HepG2 (cell line): ENCODE data around the gene JUND. TPM values are rescaled to one million over a fixed set of nuclear protein-coding genes. Genes with fewer than 3 reads are reported as not detected.

Experiments used
- ADNP ChIP-seq: sonication (generic); formaldehyde crosslinking; IDR thresholded peaks from 2 replicates; pipeline ENCODE4 v1.4.0; 2020; ENCODE audit warnings: missing genetic modification reagents
- ARID2 ChIP-seq: sonication (generic); formaldehyde crosslinking; IDR thresholded peaks from 2 replicates; pipeline ENCODE4 v1.8.1; 2022; ENCODE audit warnings: mild to moderate bottlenecking, missing genetic modification reagents, borderline replicate concordance
- CREM ChIP-seq, 2 experiments: sonication (generic) in 1 of 2; formaldehyde crosslinking in 1 of 2; IDR thresholded peaks; 2 replicates each; pipeline versions ENCODE4 v1.4.0 to v1.6.1; 2016 to 2020; ENCODE audit warnings: antibody characterized with exemption in 1 of 2, mild to moderate bottlenecking in 1 of 2, missing genetic modification reagents in 1 of 2
- E2F5 ChIP-seq: sonication (generic); formaldehyde crosslinking; conservative IDR thresholded peaks from 2 replicates; pipeline ENCODE4 v1.4.0; 2020; ENCODE audit warnings: missing genetic modification reagents
- HIC2 ChIP-seq: sonication (generic); formaldehyde crosslinking; IDR thresholded peaks from 2 replicates; pipeline ENCODE4 v1.9.0; 2022; ENCODE audit warnings: low read depth, missing genetic modification reagents
- KDM4B ChIP-seq: sonication (generic); formaldehyde crosslinking; IDR thresholded peaks from 2 replicates; pipeline ENCODE4 v1.4.0; 2020; ENCODE audit warnings: missing genetic modification reagents
- KMT2B ChIP-seq: IDR thresholded peaks from 2 replicates; pipeline ENCODE4 v1.6.1; 2016; ENCODE audit warnings: missing genetic modification reagents, missing compliant biosample characterization
- LCORL ChIP-seq, 2 experiments: fragments of 450-650 bp in 1 of 2; sonication (generic) in 1 of 2; formaldehyde crosslinking in 1 of 2; IDR thresholded peaks; 2 replicates each; pipeline versions ENCODE4 v1.5.0 to v1.6.1; 2017 to 2020; ENCODE audit warnings: antibody characterized with exemption in 1 of 2, missing genetic modification reagents in 1 of 2
- MAFF ChIP-seq: IDR thresholded peaks from 2 replicates; pipeline ENCODE4 v1.6.1; 2011; ENCODE audit warnings: low read depth, low read length, improper control_type of control experiment
- MAZ ChIP-seq, 2 experiments: sonication (generic) in 1 of 2; formaldehyde crosslinking in 1 of 2; IDR thresholded peaks; 2 replicates each; pipeline versions ENCODE4 v1.5.0 to v1.6.1; 2012 to 2020; ENCODE audit warnings: low read depth in 2 of 2, mild to moderate bottlenecking in 2 of 2, borderline replicate concordance in 1 of 2, improper control_type of control experiment in 1 of 2, low read length in 1 of 2, missing genetic modification reagents in 1 of 2, moderate library complexity in 1 of 2
- MLX ChIP-seq: IDR thresholded peaks from 2 replicates; pipeline ENCODE4 v1.6.1; 2016
- NPAS2 ChIP-seq: sonication (generic); formaldehyde crosslinking; IDR thresholded peaks from 2 replicates; pipeline ENCODE4 v1.8.0; 2022; ENCODE audit warnings: mild to moderate bottlenecking, missing genetic modification reagents, borderline replicate concordance
- SNRNP70 ChIP-seq: fragments of 200-400 bp; formaldehyde crosslinking; IDR thresholded peaks from 2 replicates; pipeline ENCODE4 v1.6.1; 2017; ENCODE audit warnings: mild to moderate bottlenecking, low read depth, low read length, moderate library complexity
- SOX6 ChIP-seq, 2 experiments: fragments of 450-650 bp in 1 of 2; sonication (generic) in 1 of 2; formaldehyde crosslinking in 1 of 2; IDR thresholded peaks; 2 replicates each; pipeline versions ENCODE4 v1.4.0 to v1.6.1; 2017 to 2020; ENCODE audit warnings: antibody characterized with exemption in 1 of 2, mild to moderate bottlenecking in 1 of 2, missing genetic modification reagents in 1 of 2
- SSRP1 ChIP-seq: IDR thresholded peaks from 2 replicates; pipeline ENCODE4 v1.6.1; 2016; ENCODE audit warnings: control low read depth
- XBP1 ChIP-seq: sonication (generic); formaldehyde crosslinking; IDR thresholded peaks from 2 replicates; pipeline ENCODE4 v1.5.0; 2020; ENCODE audit warnings: missing genetic modification reagents
- ZBTB42 ChIP-seq: sonication (generic); formaldehyde crosslinking; IDR thresholded peaks from 2 replicates; pipeline ENCODE4 v1.5.0; 2020; ENCODE audit warnings: mild to moderate bottlenecking, missing genetic modification reagents
- ZC3H4 ChIP-seq: sonication (generic); formaldehyde crosslinking; IDR thresholded peaks from 2 replicates; pipeline ENCODE4 v1.4.0; 2020; ENCODE audit warnings: missing genetic modification reagents, borderline replicate concordance
- ZNF746 ChIP-seq: sonication (generic); formaldehyde crosslinking; IDR thresholded peaks from 2 replicates; pipeline ENCODE4 v1.8.0; 2022; ENCODE audit warnings: mild to moderate bottlenecking, missing genetic modification reagents
- ZNF770 ChIP-seq: sonication (generic); formaldehyde crosslinking; IDR thresholded peaks from 2 replicates; pipeline ENCODE4 v1.5.0; 2020; ENCODE audit warnings: mild to moderate bottlenecking, missing genetic modification reagents
- polyA plus RNA-seq, 8 experiments: library from polyadenylated mRNA; depleted of rRNA in 3 of 8; stranded (reverse) in 7 of 8; unstranded in 1 of 8; fragments of >200 nt; fragmentation: Illumina TruSeq in 4 of 8; extraction: Trizol in 4 of 8; gene quantifications; 2 replicates each; pipeline versions ENCODE4 v1.2.1 to v1.2.3, GENCODE V29; 2011 to 2016; ENCODE audit warnings: low read depth in 4 of 8, missing spikeins in 1 of 8, mixed read lengths in 1 of 8; ENCODE audit not compliant: insufficient read depth in 1 of 8
- total RNA-seq, 5 experiments: library from RNA; depleted of rRNA; stranded (reverse); fragments of >200 nt; fragmentation: Illumina TruSeq; extraction: Trizol; gene quantifications; 2 replicates each; pipeline ENCODE4 v1.2.3, GENCODE V29; 2016; ENCODE audit warnings: low read depth in 1 of 5
- TF ChIP-seq, protein P1 (sequence below): sonication (generic); formaldehyde crosslinking; IDR thresholded peaks from 2 replicates; pipeline ENCODE4 v1.5.1; 2020; ENCODE audit warnings: mild to moderate bottlenecking, moderate library complexity, missing genetic modification reagents

JUND gene
- total and polyA plus RNA-seq, 2 of the 13 experiments (the other 11 are each of a cell fraction or from before 2014, with no cell fraction given) = 41.2 to 59.8 TPM

- peak; percentile 46; the same call in 1 of the 2 replicates for TF ChIP-seq SSRP1 (CRISPR knock-in tag)
- TF ChIP-seq ARID2 (CRISPR knock-in tag) = 0 out of 2 replicates have a peak, but pooled peaks have one; percentile 44
- no peak for TF ChIP-seq ZNF746
- no peak for TF ChIP-seq ZBTB42 (CRISPR knock-in tag)
- no peak for TF ChIP-seq NPAS2 (CRISPR knock-in tag)
- TF ChIP-seq SOX6 (IDR thresholded peaks at IDR 0.05) = no peak
- 0 out of 2 replicates have a peak, but pooled peaks have one; percentile 29 for TF ChIP-seq SOX6 (CRISPR knock-in tag; IDR thresholded peaks at IDR 0.05)
- 0 out of 2 replicates have a peak, but pooled peaks have one; percentile 15 for TF ChIP-seq ADNP (CRISPR knock-in tag)
- no peak for TF ChIP-seq ZC3H4 (CRISPR knock-in tag)
- no peak for TF ChIP-seq KDM4B (CRISPR knock-in tag)
- no peak for TF ChIP-seq E2F5
- TF ChIP-seq CREM (IDR thresholded peaks at IDR 0.05) = peak; percentile 42; the same call in 1 of the 2 replicates
- no peak for TF ChIP-seq CREM (CRISPR knock-in tag; IDR thresholded peaks at IDR 0.05)
- TF ChIP-seq KMT2B = 0 out of 2 replicates have a peak, but pooled peaks have one; percentile 2
- TF ChIP-seq MAFF = no peak
- no peak for TF ChIP-seq LCORL (IDR thresholded peaks at IDR 0.05)
- 0 out of 2 replicates have a peak, but pooled peaks have one; percentile 21 for TF ChIP-seq LCORL (CRISPR knock-in tag; IDR thresholded peaks at IDR 0.05)
- TF ChIP-seq XBP1 (CRISPR knock-in tag) = no peak
- TF ChIP-seq SNRNP70 = no peak
- no peak; the same call in 1 of the 2 replicates for TF ChIP-seq MAZ (IDR thresholded peaks at IDR 0.05; ENCODE audit: borderline replicate concordance, low read depth, low read length)
- no peak for TF ChIP-seq MAZ (CRISPR knock-in tag; IDR thresholded peaks at IDR 0.05; ENCODE audit: low read depth)
- TF ChIP-seq MLX (CRISPR knock-in tag) = peak; percentile 28; the same call in 1 of the 2 replicates
- TF ChIP-seq HIC2 = no peak
- TF ChIP-seq ZNF770 = 0 out of 2 replicates have a peak, but pooled peaks have one; percentile 8
- TF ChIP-seq, protein P1, sequence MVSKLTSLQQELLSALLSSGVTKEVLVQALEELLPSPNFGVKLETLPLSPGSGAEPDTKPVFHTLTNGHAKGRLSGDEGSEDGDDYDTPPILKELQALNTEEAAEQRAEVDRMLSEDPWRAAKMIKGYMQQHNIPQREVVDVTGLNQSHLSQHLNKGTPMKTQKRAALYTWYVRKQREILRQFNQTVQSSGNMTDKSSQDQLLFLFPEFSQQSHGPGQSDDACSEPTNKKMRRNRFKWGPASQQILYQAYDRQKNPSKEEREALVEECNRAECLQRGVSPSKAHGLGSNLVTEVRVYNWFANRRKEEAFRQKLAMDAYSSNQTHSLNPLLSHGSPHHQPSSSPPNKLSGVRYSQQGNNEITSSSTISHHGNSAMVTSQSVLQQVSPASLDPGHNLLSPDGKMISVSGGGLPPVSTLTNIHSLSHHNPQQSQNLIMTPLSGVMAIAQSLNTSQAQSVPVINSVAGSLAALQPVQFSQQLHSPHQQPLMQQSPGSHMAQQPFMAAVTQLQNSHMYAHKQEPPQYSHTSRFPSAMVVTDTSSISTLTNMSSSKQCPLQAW = peak; percentile 65
These were observed 40.9 kb upstream of the JUND start (continued) for GRCh38 chr19:18322318-18322758.
